SK-N-MC (cell line): Measurements from ENCODE around the gene NRXN3.

Experiments used
- EZH2 ChIP-seq: fragments of 200-600 bp; sonication (generic); IDR thresholded peaks from one replicate; pipeline ENCODE4 v1.6.1; 2017; ENCODE audit warnings: antibody characterized with exemption
- POLR2AphosphoS5 ChIP-seq: IDR thresholded peaks from 2 replicates; pipeline ENCODE4 v1.6.1; 2012; ENCODE audit warnings: mild to moderate bottlenecking, low read depth, low read length, borderline replicate concordance

GRCh38 chr14:79285263-79285662, 1115.1 kb downstream of the NRXN3 start:
- TF ChIP-seq EZH2 (no peak), POLR2AphosphoS5 (no peak)
